Ovary (tissue), 9 donors: Measurements from ENCODE around the gene SLC26A4. TPM values are rescaled to one million over a fixed set of nuclear protein-coding genes. Genes with fewer than 3 reads are reported as not detected.

Experiments
- DNase-seq, 5 donors: peaks; one replicate each; pipeline ENCODE4 v3.0.0-alpha.2; 2019 to 2020
- H3K27ac ChIP-seq, 2 donors: fragments of 200-600 bp; one replicate each; pipeline versions ENCODE4 v1.5.1 to v1.8.0; 2019 to 2022
- H3K27me3 ChIP-seq: fragments of 200-600 bp; one replicate; pipeline ENCODE4 v1.8.0; 2022
- H3K36me3 ChIP-seq: fragments of 200-600 bp; sonication (generic); one replicate; pipeline ENCODE4 v1.5.1; 2019
- H3K4me1 ChIP-seq: one replicate; pipeline ENCODE4 v1.8.1; 2013; ENCODE audit warnings: mild to moderate bottlenecking, moderate library complexity; ENCODE audit not compliant: insufficient read depth
- H3K4me3 ChIP-seq: fragments of 200-600 bp; sonication (generic); one replicate; pipeline ENCODE4 v1.5.1; 2017
- H3K9me3 ChIP-seq, 2 donors: fragments of 200-600 bp in 1 of 2; sonication (generic) in 1 of 2; one replicate each; pipeline versions ENCODE4 v1.5.1 to v1.8.1; 2013 to 2019; ENCODE audit warnings: mild to moderate bottlenecking in 1 of 2, moderate library complexity in 1 of 2
- EP300 ChIP-seq: sonication (generic); formaldehyde crosslinking; IDR thresholded peaks from one replicate; pipeline ENCODE4 v1.6.1; 2017; ENCODE audit warnings: antibody characterized with exemption
- POLR2A ChIP-seq: fragments of 450-650 bp; IDR thresholded peaks from one replicate; pipeline ENCODE4 v1.6.1; 2017; ENCODE audit warnings: antibody characterized with exemption, mild to moderate bottlenecking, moderate library complexity
- WGBS, 3 donors: extraction: QIAGEN DNeasy Blood & Tissue Kit in 1 of 3; methylation state at CpG; one replicate each; pipeline versions ENCODE4 v1.1.5 to v1.1.7; 2013 to 2017; 5-methylcytosine and 5-hydroxymethylcytosine counted together
- intact Hi-C, 4 donors: fragments of 100-400 bp; cut with DNase I; formaldehyde crosslinking; loops; one replicate each; pipeline versions ENCODE4 v1.11.0 to v1.15.1; 2022 to 2023
- polyA plus RNA-seq, 2 donors: library from polyadenylated mRNA; stranded (reverse); fragments of 200-250 nt in 1 of 2; fragments of 350-450 nt in 1 of 2; fragmentation: Illumina TruSeq in 1 of 2; extraction: RNeasy Lipid Tissue Mini Kit (QIAGEN cat#74804) in 1 of 2; gene quantifications; one replicate each; pipeline ENCODE4 v1.2.3, GENCODE V29; 2013 to 2014
- total RNA-seq, 7 donors: library from RNA; depleted of rRNA in 2 of 7; stranded (reverse); fragments of >200 nt in 2 of 7; fragmentation: NEBNext Ultra II Directional in 3 of 7; extraction: Animal tissue kit (Norgen Biotek cat#: 25700) in 3 of 7; gene quantifications; one replicate each; pipeline versions ENCODE4 v1.1.0 to v1.2.4, GENCODE V29; 2016 to 2023
- TF ChIP-seq, protein P1 (sequence below), 3 donors: fragments of 450-650 bp in 2 of 3; fragments of 200-600 bp in 1 of 3; IDR thresholded peaks; one replicate each; pipeline versions ENCODE4 v1.5.1 to v1.8.0; 2016 to 2022; ENCODE audit warnings: antibody characterized with exemption in 3 of 3, mild to moderate bottlenecking in 1 of 3
- donor health status: DM: no; HTN: no; CAD: no; lungs with moderate emphysema.
- donor health status: DM: no; HTN: no; CAD: no.
- donor health status: Bipolar disorder and iron deficiency.
- donor health status: DM: yes; HTN: yes; CAD: no.
- donor health status: DM: no; HTN: no; CAD: no.
- donor health status: DM: yes; HTN: yes; CAD: no.

SLC26A4 gene
- total and polyA plus RNA-seq, 9 donors = 0.11 to 1.3 (median 0.62) TPM

DNA sequence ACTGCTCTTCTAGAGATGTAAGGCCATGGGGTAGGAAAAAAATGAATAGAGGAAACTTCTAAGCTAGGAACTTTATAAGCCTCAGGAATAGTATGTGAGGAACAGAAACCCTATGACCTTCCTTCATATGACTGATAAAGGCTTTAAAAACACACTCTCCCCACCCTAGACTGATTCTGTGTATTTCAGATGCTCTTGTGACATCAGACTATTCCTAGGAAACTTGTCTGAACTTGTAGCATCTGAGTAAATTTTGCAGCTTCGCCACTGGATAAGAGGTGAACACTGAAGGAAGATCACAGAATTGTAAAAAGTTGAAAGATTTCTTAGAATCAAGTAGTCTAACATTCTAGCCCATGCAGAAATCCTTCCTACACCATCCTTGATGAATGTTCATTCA is 52.3 kb downstream of the SLC26A4 start:
- Histone ChIP-seq H3K36me3 (no peaks in the 10 kb centered on the region), H3K27me3 (no peaks in the 10 kb centered on the region), H3K9me3 (no peaks in the 10 kb centered on the region), H3K27ac (no peak overlapping the region), H3K4me1 (no peaks in the 10 kb centered on the region), H3K4me3 (no peak overlapping the region)
- intact Hi-C loops = no loop called here
- no peak for DNase-seq
- TF ChIP-seq, protein P1, sequence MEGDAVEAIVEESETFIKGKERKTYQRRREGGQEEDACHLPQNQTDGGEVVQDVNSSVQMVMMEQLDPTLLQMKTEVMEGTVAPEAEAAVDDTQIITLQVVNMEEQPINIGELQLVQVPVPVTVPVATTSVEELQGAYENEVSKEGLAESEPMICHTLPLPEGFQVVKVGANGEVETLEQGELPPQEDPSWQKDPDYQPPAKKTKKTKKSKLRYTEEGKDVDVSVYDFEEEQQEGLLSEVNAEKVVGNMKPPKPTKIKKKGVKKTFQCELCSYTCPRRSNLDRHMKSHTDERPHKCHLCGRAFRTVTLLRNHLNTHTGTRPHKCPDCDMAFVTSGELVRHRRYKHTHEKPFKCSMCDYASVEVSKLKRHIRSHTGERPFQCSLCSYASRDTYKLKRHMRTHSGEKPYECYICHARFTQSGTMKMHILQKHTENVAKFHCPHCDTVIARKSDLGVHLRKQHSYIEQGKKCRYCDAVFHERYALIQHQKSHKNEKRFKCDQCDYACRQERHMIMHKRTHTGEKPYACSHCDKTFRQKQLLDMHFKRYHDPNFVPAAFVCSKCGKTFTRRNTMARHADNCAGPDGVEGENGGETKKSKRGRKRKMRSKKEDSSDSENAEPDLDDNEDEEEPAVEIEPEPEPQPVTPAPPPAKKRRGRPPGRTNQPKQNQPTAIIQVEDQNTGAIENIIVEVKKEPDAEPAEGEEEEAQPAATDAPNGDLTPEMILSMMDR (IDR thresholded peaks at IDR 0.05) = no peak
- TF ChIP-seq POLR2A = no peak
- TF ChIP-seq EP300 = no peak
- WGBS, 3 donors = 93 to 97% (median 94%) methylated on average over 1 of the region's 1 CpG

DNA sequence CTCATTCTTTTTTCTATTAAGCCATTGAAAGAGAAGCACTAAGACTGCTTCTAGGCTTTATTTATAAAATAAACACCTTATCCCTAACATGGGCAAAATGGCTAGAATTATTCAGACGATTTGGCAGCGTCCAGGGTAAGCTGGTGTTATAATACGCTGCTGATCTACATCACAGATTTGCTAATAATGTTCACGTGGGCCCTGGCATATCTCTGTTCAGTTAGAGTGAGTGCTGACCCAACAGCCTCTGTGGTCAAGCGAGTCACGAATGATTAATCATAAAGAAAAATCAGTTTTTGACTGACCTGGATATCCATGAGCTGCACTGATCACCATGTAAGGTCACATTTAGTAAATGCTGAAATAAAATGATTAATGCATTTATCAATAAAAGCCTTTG is 54.9 kb downstream of the SLC26A4 start:
- intact Hi-C loops = no loop called here
- H3K4me3 ChIP-seq = no peak overlapping the region
- no peaks in the 10 kb centered on the region for H3K27me3 ChIP-seq
- H3K27ac ChIP-seq = no peak overlapping the region
- no peaks in the 10 kb centered on the region for H3K36me3 ChIP-seq
- no peaks in the 10 kb centered on the region for H3K9me3 ChIP-seq
- WGBS, 3 donors = 83 to 86% (median 86%) methylated on average over 6 of the region's 6 CpGs
- no peak for TF ChIP-seq POLR2A
- TF ChIP-seq EP300 = no peak
- TF ChIP-seq, protein P1 (IDR thresholded peaks at IDR 0.05) = no peak
- DNase-seq = no peak
- no peaks in the 10 kb centered on the region for H3K4me1 ChIP-seq

DNA sequence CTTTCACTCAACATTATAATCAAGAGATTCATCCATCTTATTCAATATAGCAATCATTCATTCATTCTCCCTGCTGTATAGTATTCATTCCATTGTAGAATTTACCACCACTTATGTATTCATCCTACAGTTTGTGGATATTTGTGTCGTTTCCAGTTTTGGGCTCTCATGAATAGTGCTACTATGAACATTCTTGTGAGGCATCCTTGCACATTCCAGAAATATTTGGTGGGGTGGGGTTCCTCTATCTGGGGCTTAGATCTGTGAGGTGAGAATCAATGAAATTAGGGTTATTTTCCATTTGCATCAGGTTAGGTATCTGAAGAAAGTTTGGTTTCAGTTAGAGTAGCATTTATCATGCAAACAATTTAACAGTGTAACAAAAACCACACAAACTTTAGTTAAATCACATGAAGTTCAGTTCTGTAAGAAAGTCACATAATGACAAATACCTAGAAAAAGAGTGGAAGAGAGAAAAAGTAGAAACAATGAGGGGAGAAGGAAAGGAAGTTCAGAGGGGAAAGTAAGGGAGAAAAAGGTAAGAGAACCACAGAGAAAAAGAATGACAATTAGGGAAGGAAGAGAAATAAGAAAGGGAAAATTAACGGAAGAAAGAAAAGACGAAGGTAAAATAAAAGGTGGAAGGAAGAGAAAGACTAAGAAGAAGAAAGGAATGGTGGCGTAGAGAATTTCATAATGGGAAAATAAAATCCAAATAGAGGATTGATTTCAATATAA is 58.0 kb downstream of the SLC26A4 start:
- Histone ChIP-seq H3K27me3 (no peaks in the 10 kb centered on the region), H3K4me1 (no peaks in the 10 kb centered on the region), H3K9me3 (no peaks in the 10 kb centered on the region), H3K27ac (no peak overlapping the region), H3K36me3 (no peaks in the 10 kb centered on the region), H3K4me3 (no peak overlapping the region)
- WGBS, 3 donors = 84 to 85% (median 84%) methylated on average over 4 of the region's 4 CpGs
- TF ChIP-seq, protein P1 (IDR thresholded peaks at IDR 0.05) = no peak
- TF ChIP-seq POLR2A = no peak
- TF ChIP-seq EP300 = no peak
- intact Hi-C loops = no loop called here
- DNase-seq = no peak

DNA sequence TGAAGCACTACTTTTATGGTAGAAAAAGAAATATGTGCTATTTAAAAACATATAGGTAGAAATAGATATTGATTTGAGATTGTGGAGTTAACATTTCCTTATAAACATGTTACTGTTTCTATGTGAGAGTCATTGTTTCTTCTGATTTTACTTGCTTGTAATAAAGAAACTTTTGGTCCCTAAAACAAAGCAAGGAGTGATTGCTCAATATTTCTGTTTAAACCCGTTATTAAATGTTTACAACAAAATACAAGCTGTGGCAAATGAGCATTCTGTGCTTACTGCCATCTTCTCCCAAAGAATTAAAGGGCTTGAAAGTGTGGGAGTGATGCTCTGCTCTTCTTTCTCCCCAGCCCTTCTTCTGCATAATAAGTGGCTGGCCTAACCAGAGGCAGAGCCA is 60.7 kb downstream of the SLC26A4 start:
- Histone ChIP-seq H3K4me3 (no peak overlapping the region), H3K27me3 (no peaks in the 10 kb centered on the region), H3K4me1 (no peaks in the 10 kb centered on the region), H3K9me3 (no peaks in the 10 kb centered on the region), H3K27ac (no peak overlapping the region), H3K36me3 (no peaks in the 10 kb centered on the region)
- no peak for TF ChIP-seq EP300
- TF ChIP-seq, protein P1 (IDR thresholded peaks at IDR 0.05) = no peak
- TF ChIP-seq POLR2A = no peak
- no peak for DNase-seq
- 12 to 28% (median 26%) methylated on average over 1 of the region's 1 CpG for WGBS, 3 donors
- intact Hi-C loops = loop anchor here in 2 of 4 donors (10.0 kb wide), 2 partner anchors 156 to 926 kb away; partner anchors contain the start of genes COG5 (in 1 of the 2) and DUS4L (in 1 of the 2)
